GM06990 (cell line): ENCODE results near the gene MVP.
"Not testable (repeated sequence)": the region's sequence is repeated elsewhere in the genome, so short reads cannot be mapped to it uniquely, and the experiment has no call there.

Source experiments
- DNase-seq: peaks from one replicate; pipeline ENCODE4 v3.0.0-alpha.2; 2011; ENCODE audit not compliant: insufficient read length; ENCODE audit errors: extremely low read depth
- H3K27me3 ChIP-seq: replicated peaks from 2 replicates; pipeline ENCODE4 v1.6.0; 2011; ENCODE audit warnings: low read length; ENCODE audit not compliant: control insufficient read depth, insufficient read depth
- H3K36me3 ChIP-seq: 2 replicates; pipeline ENCODE4 v1.5.1; 2011; ENCODE audit warnings: low read length; ENCODE audit not compliant: control insufficient read depth, insufficient read depth
- H3K4me3 ChIP-seq: replicated peaks from 2 replicates; pipeline ENCODE4 v1.5.1; 2011; ENCODE audit warnings: low read depth, mild to moderate bottlenecking, control low read depth, low read length
- CTCF ChIP-seq: IDR thresholded peaks from 2 replicates; pipeline ENCODE4 v1.5.1; 2011; ENCODE audit warnings: low read length, control low read depth, mild to moderate bottlenecking, inconsistent platforms; ENCODE audit not compliant: insufficient read depth, poor library complexity, severe bottlenecking

MVP gene

GRCh38 chr16:29868396-29869009 lies 48.2 kb downstream of the MVP start:
- H3K27me3 ChIP-seq: no peaks in the 10 kb centered on the region; the same call in 1 of the 2 replicates
- DNase-seq: no peak
- TF ChIP-seq CTCF: no peak
- no peak overlapping the region for H3K4me3 ChIP-seq
- no peaks in the 10 kb centered on the region for H3K36me3 ChIP-seq

GRCh38 chr16:29869067-29869466 lies 48.8 kb downstream of the MVP start:
- not testable (repeated sequence) for H3K4me3 ChIP-seq, H3K36me3 ChIP-seq, DNase-seq, H3K27me3 ChIP-seq

- H3K27me3 ChIP-seq: no peaks in the 10 kb centered on the region; the same call in none of the 2 replicates
- H3K4me3 ChIP-seq: no peak overlapping the region
- TF ChIP-seq CTCF: no peak
- H3K36me3 ChIP-seq: no peaks in the 10 kb centered on the region
- no peak for DNase-seq
These were observed 51.7 kb downstream of the MVP start for GRCh38 chr16:29871822-29872546.

- DNase-seq: no peak
- Histone ChIP-seq H3K36me3 (no peaks in the 10 kb centered on the region), H3K27me3 (no peaks in the 10 kb centered on the region; the same call in none of the 2 replicates), H3K4me3 (no peak overlapping the region)
- TF ChIP-seq CTCF: no peak
These were observed 53.1 kb downstream of the MVP start for GRCh38 chr16:29873319-29873718.

- Histone ChIP-seq H3K4me3 (no peak overlapping the region), H3K36me3 (no peaks in the 10 kb centered on the region), H3K27me3 (no peaks in the 10 kb centered on the region; the same call in none of the 2 replicates)
- no peak for TF ChIP-seq CTCF
- no peak for DNase-seq
These were observed 54.9 kb downstream of the MVP start for GRCh38 chr16:29875206-29875605.

GRCh38 chr16:29876217-29876593 lies 55.9 kb downstream of the MVP start:
- no peaks in the 10 kb centered on the region; the same call in none of the 2 replicates for H3K27me3 ChIP-seq
- no peak for DNase-seq
- TF ChIP-seq CTCF: no peak
- H3K36me3 ChIP-seq: no peaks in the 10 kb centered on the region
- no peak overlapping the region for H3K4me3 ChIP-seq
